VCaP (cell line): Measurements from ENCODE around the gene CEACAM4.

Experiments used
- H3K27ac ChIP-seq: fragments of 450-650 bp; 2 replicates; pipeline ENCODE4 v1.5.1; 2017
- CTCF ChIP-seq: fragments of 450-650 bp; conservative IDR thresholded peaks from 2 replicates; pipeline ENCODE4 v1.5.1; 2017; ENCODE audit warnings: mild to moderate bottlenecking, moderate library complexity

The CEACAM4 gene

GRCh38 chr19:41570179-41570578, 56.7 kb downstream of the CEACAM4 start:
- TF ChIP-seq CTCF = no peak
- H3K27ac ChIP-seq = no peak overlapping the region

- no peak overlapping the region for H3K27ac ChIP-seq
- no peak for TF ChIP-seq CTCF
Measured at GRCh38 chr19:41569481-41570150, 57.3 kb downstream of the CEACAM4 start.
